Cardiac muscle cell (in vitro differentiated cells and primary cell): ENCODE data around the gene KAZN. TPM values are rescaled to one million over a fixed set of nuclear protein-coding genes. Genes with fewer than 3 reads are reported as not detected.
A peak's percentile ranks its signal among the peaks of the same experiment; 100 is the strongest.

Experiments
- DNase-seq, 2 donors: peaks; one replicate each; pipeline versions ENCODE4 v3.0.0 to v3.0.0-alpha.2; 2010 to 2017; ENCODE audit warnings: low read depth in 1 of 2, low spot score in 1 of 2
- H3K27ac ChIP-seq: fragments of 200-600 bp; sonication (generic); 2 replicates; pipeline ENCODE4 v1.5.1; 2016
- H3K27me3 ChIP-seq: fragments of 200-600 bp; sonication (generic); 2 replicates; pipeline ENCODE4 v1.6.0; 2016; ENCODE audit warnings: control low read depth
- H3K36me3 ChIP-seq: fragments of 200-600 bp; sonication (generic); 2 replicates; pipeline ENCODE4 v1.5.1; 2016; ENCODE audit warnings: control low read depth
- H3K4me1 ChIP-seq: fragments of 200-600 bp; sonication (generic); 2 replicates; pipeline ENCODE4 v1.8.1; 2017; ENCODE audit warnings: low read depth, mild to moderate bottlenecking, mixed run types
- H3K4me3 ChIP-seq: fragments of 200-600 bp; sonication (generic); 2 replicates; pipeline ENCODE4 v1.5.1; 2016; ENCODE audit warnings: mild to moderate bottlenecking
- H3K9me3 ChIP-seq: fragments of 200-600 bp; sonication (generic); 2 replicates; pipeline ENCODE4 v1.5.1; 2017; ENCODE audit warnings: low read depth, mild to moderate bottlenecking, control low read depth
- polyA plus RNA-seq: library from polyadenylated mRNA; unstranded; fragments of >200 nt; fragmentation: Nextera tagmentation; extraction: Ambion mirVana; gene quantifications from 2 replicates; pipeline ENCODE4 v1.2.1, GENCODE V29; 2016
- total RNA-seq: library from RNA; depleted of rRNA; stranded (reverse); fragments of >200 nt; gene quantifications from 2 replicates; pipeline ENCODE4 v1.2.3, GENCODE V29; 2016
- TF ChIP-seq, protein P1 (sequence below): IDR thresholded peaks from 2 replicates; pipeline ENCODE4 v1.5.1; 2012; ENCODE audit warnings: low read depth, mild to moderate bottlenecking, low read length

The KAZN gene
- total and polyA plus RNA-seq, 2 experiments from 2014 or later: 17.5 to 26.9 TPM

GRCh38 chr1:14919289-14919688 is 320.8 kb downstream of the KAZN start:
- Histone ChIP-seq H3K4me3 (no peak overlapping the region), H3K27ac (no peak overlapping the region), H3K4me1 (no peaks in the 10 kb centered on the region), H3K9me3 (no peaks in the 10 kb centered on the region), H3K27me3 (no peaks in the 10 kb centered on the region), H3K36me3 (no peaks in the 10 kb centered on the region)
- TF ChIP-seq, protein P1, sequence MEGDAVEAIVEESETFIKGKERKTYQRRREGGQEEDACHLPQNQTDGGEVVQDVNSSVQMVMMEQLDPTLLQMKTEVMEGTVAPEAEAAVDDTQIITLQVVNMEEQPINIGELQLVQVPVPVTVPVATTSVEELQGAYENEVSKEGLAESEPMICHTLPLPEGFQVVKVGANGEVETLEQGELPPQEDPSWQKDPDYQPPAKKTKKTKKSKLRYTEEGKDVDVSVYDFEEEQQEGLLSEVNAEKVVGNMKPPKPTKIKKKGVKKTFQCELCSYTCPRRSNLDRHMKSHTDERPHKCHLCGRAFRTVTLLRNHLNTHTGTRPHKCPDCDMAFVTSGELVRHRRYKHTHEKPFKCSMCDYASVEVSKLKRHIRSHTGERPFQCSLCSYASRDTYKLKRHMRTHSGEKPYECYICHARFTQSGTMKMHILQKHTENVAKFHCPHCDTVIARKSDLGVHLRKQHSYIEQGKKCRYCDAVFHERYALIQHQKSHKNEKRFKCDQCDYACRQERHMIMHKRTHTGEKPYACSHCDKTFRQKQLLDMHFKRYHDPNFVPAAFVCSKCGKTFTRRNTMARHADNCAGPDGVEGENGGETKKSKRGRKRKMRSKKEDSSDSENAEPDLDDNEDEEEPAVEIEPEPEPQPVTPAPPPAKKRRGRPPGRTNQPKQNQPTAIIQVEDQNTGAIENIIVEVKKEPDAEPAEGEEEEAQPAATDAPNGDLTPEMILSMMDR: no peak
- DNase-seq: no peak

- Histone ChIP-seq H3K27ac (no peak overlapping the region), H3K4me3 (no peak overlapping the region), H3K4me1 (no peaks in the 10 kb centered on the region), H3K9me3 (no peaks in the 10 kb centered on the region), H3K36me3 (no peaks in the 10 kb centered on the region), H3K27me3 (no peaks in the 10 kb centered on the region)
- DNase-seq: no peak
- TF ChIP-seq, protein P1: no peak
Measured at GRCh38 chr1:14919751-14920150, 321.3 kb downstream of the KAZN start.

DNA sequence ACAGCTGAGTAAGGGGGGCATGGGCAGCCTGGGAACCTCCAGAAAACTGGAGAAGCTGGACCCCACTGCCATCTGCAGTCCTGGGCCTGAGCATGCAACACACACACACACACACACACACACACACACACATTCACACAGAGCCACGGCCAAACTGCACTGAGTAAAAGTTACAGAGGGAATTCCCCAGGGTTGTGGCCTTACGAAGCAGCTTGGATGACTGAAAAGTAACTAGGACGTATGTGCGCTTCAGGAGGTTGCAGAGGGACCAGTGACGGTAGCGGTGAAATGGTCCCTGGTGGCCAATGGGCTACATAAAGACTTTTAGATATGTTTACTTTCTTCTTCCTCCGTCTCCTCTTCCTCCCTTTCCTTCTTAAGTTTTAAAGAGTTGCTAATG is 322.6 kb downstream of the KAZN start:
- peak in 1 of 2 donors; percentile 45 for DNase-seq
- Histone ChIP-seq H3K27ac (no peak overlapping the region), H3K9me3 (no peaks in the 10 kb centered on the region), H3K27me3 (no peaks in the 10 kb centered on the region), H3K36me3 (no peaks in the 10 kb centered on the region), H3K4me1 (no peaks in the 10 kb centered on the region), H3K4me3 (no peak overlapping the region)
- TF ChIP-seq, protein P1: no peak

GRCh38 chr1:14922942-14923726 is 324.6 kb downstream of the KAZN start:
- TF ChIP-seq, protein P1: no peak
- no peak overlapping the region for H3K4me3 ChIP-seq
- no peaks in the 10 kb centered on the region for H3K4me1 ChIP-seq
- no peak for DNase-seq
- H3K9me3 ChIP-seq: no peaks in the 10 kb centered on the region
- H3K36me3 ChIP-seq: no peaks in the 10 kb centered on the region
- H3K27ac ChIP-seq: no peak overlapping the region
- H3K27me3 ChIP-seq: no peaks in the 10 kb centered on the region

DNA sequence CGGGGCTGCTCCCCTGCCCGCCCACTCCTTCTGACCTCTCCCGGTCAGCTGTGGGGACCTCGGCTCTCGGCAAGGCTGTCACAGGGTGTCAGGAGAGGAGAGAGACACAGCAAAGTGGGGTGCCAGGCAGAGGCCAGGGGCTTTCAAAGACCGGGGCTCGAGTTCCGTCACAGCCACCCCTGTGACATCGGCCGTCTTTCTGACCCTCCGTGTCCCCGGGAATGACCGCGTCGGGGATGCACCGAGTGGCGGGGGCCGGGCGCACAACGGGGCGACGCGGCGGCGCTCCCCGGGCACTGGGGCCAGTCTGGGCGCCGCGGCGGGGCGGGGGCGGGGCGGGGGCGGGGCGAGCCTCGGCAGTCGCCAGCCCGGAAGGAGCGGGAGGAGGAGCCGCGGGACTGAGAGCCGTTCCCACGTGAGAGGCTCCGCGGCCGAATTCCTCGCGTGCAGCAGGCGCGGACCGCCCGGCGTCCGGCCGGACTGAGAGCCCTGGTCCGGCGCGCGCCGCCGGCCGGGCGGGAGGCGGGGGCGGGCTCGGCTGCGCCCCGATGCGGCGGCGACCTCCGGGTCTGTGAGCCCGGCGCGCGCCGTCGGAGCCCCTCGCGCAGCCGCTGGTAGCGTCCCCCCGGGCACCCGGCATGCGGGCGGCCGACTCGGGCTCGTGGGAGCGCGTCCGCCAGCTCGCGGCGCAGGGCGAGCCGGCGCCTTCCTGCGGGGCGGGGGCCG is 325.4 kb downstream of the KAZN start:
- Histone ChIP-seq H3K4me3 (peak overlapping the region; percentile 71), H3K9me3 (no peaks in the 10 kb centered on the region), H3K36me3 (no peaks in the 10 kb centered on the region), H3K27me3 (no peaks in the 10 kb centered on the region), H3K4me1 (peaks cover 4% of the 10 kb centered on the region), H3K27ac (no peak overlapping the region)
- DNase-seq: peak; percentile 74 to 81
- TF ChIP-seq, protein P1: no peak
